Skeletal muscle cell (primary cell): ENCODE results near the gene CLNS1A.
"Not testable (repeated sequence)": the region's sequence is repeated elsewhere in the genome, so short reads cannot be mapped to it uniquely, and the experiment has no call there.

Source experiments
- DNase-seq: peaks from one replicate; pipeline ENCODE4 v3.0.0-alpha.2; 2010; ENCODE audit warnings: low read depth
- H3K4me3 ChIP-seq: 2 replicates; pipeline ENCODE4 v1.5.1; 2011; ENCODE audit warnings: low read depth, mild to moderate bottlenecking, control low read depth, low read length, moderate library complexity

CLNS1A gene

GRCh38 chr11:77637345-77638165, at the start of gene CLNS1A:
Gene CLNS1A (minus strand): TSS chr11:77637794. CDS start chr11:77637714, 80 bp downstream.
- H3K4me3 ChIP-seq = peak within 1 kb of the TSS; percentile 68
- peak; percentile 77 for DNase-seq

GRCh38 chr11:77687088-77687487, 49.5 kb upstream of the CLNS1A start:
- DNase-seq = no peak
- no peak overlapping the region for H3K4me3 ChIP-seq

GRCh38 chr11:77677138-77677537, 39.5 kb upstream of the CLNS1A start:
- no peak overlapping the region for H3K4me3 ChIP-seq
- DNase-seq = no peak

- DNase-seq = peak; percentile 87
Measured at GRCh38 chr11:77672264-77672663, 34.7 kb upstream of the CLNS1A start.

GRCh38 chr11:77669848-77670511, 32.4 kb upstream of the CLNS1A start:
- no peak overlapping the region for H3K4me3 ChIP-seq
- DNase-seq = no peak

More at GRCh38 chr11:77672264-77672663, 34.7 kb upstream of the CLNS1A start:
- H3K4me3 ChIP-seq = no peak overlapping the region

- DNase-seq = no peak
- H3K4me3 ChIP-seq = no peak overlapping the region
Measured at GRCh38 chr11:77668760-77669159, 31.2 kb upstream of the CLNS1A start.

- H3K4me3 ChIP-seq = no peak overlapping the region
- no peak for DNase-seq
Measured at GRCh38 chr11:77665240-77665965, 27.8 kb upstream of the CLNS1A start.

- DNase-seq = no peak
Measured at GRCh38 chr11:77661670-77662069, 24.1 kb upstream of the CLNS1A start.

GRCh38 chr11:77660947-77661346, 23.4 kb upstream of the CLNS1A start:
- no peak for DNase-seq
- no peak overlapping the region for H3K4me3 ChIP-seq

More at GRCh38 chr11:77661670-77662069, 24.1 kb upstream of the CLNS1A start:
- H3K4me3 ChIP-seq = no peak overlapping the region

- DNase-seq = no peak
- H3K4me3 ChIP-seq = no peak overlapping the region
Measured at GRCh38 chr11:77658213-77659013, 20.8 kb upstream of the CLNS1A start.

- no peak overlapping the region for H3K4me3 ChIP-seq
Measured at GRCh38 chr11:77656362-77656761, 18.8 kb upstream of the CLNS1A start.

GRCh38 chr11:77654770-77655434, 17.3 kb upstream of the CLNS1A start:
- no peak overlapping the region for H3K4me3 ChIP-seq
- no peak for DNase-seq

More at GRCh38 chr11:77656362-77656761, 18.8 kb upstream of the CLNS1A start:
- DNase-seq = no peak

- DNase-seq = no peak
- no peak overlapping the region for H3K4me3 ChIP-seq
Measured at GRCh38 chr11:77650123-77650522, 12.5 kb upstream of the CLNS1A start.

GRCh38 chr11:77647654-77648305, 10.2 kb upstream of the CLNS1A start:
- no peak for DNase-seq
- no peak overlapping the region for H3K4me3 ChIP-seq

- H3K4me3 ChIP-seq = no peak overlapping the region
- no peak for DNase-seq
Measured at GRCh38 chr11:77644887-77645286, 7.3 kb upstream of the CLNS1A start.

GRCh38 chr11:77642228-77642627, 4.6 kb upstream of the CLNS1A start:
- no peak for DNase-seq
- H3K4me3 ChIP-seq = no peak overlapping the region

- peak overlapping the region; percentile 68 for H3K4me3 ChIP-seq
- DNase-seq = no peak
Measured at GRCh38 chr11:77636731-77637344, 756 bp downstream of the CLNS1A start.

GRCh38 chr11:77633926-77634325, 3.7 kb downstream of the CLNS1A start:
- DNase-seq, H3K4me3 ChIP-seq: not testable (repeated sequence)
